GM23248 (cell line): ENCODE measurements around the gene GAP43. TPM values are rescaled to one million over a fixed set of nuclear protein-coding genes. Genes with fewer than 3 reads are reported as not detected.

Experiments used
- DNase-seq: peaks from one replicate; pipeline ENCODE4 v3.0.0-alpha.2; 2015
- H2AFZ ChIP-seq: fragments of 200-600 bp; sonication (generic); 2 replicates; pipeline ENCODE4 v1.6.1; 2016; ENCODE audit warnings: antibody characterized with exemption
- H3F3A ChIP-seq: fragments of 200-600 bp; sonication (generic); 2 replicates; pipeline ENCODE4 v1.6.1; 2016; ENCODE audit warnings: mild to moderate bottlenecking, antibody characterized with exemption, mixed run types; ENCODE audit not compliant: insufficient read depth
- H3K27ac ChIP-seq: fragments of 200-600 bp; sonication (generic); 2 replicates; pipeline ENCODE4 v1.5.1; 2016; ENCODE audit warnings: mild to moderate bottlenecking
- H3K27me3 ChIP-seq: fragments of 200-600 bp; sonication (generic); replicated peaks from 2 replicates; pipeline ENCODE4 v1.6.1; 2016; ENCODE audit warnings: mild to moderate bottlenecking; ENCODE audit not compliant: insufficient read depth
- H3K36me3 ChIP-seq: fragments of 200-600 bp; sonication (generic); 2 replicates; pipeline ENCODE4 v1.6.1; 2016; ENCODE audit warnings: low read depth, mild to moderate bottlenecking
- H3K4me1 ChIP-seq: fragments of 200-600 bp; sonication (generic); 2 replicates; pipeline ENCODE4 v1.6.1; 2016; ENCODE audit warnings: mild to moderate bottlenecking; ENCODE audit not compliant: insufficient read depth
- H3K4me2 ChIP-seq: fragments of 200-600 bp; sonication (generic); one replicate; pipeline ENCODE4 v1.6.1; 2016; ENCODE audit warnings: mild to moderate bottlenecking; ENCODE audit not compliant: unreplicated experiment
- H3K4me3 ChIP-seq: fragments of 200-600 bp; sonication (generic); 2 replicates; pipeline ENCODE4 v1.5.1; 2016; ENCODE audit warnings: mild to moderate bottlenecking
- H3K79me2 ChIP-seq: fragments of 200-600 bp; sonication (generic); 2 replicates; pipeline ENCODE4 v1.6.1; 2016; ENCODE audit warnings: mild to moderate bottlenecking; ENCODE audit not compliant: insufficient read depth
- H3K9ac ChIP-seq: fragments of 200-600 bp; sonication (generic); 2 replicates; pipeline ENCODE4 v1.6.1; 2016; ENCODE audit warnings: mild to moderate bottlenecking
- H3K9me2 ChIP-seq: fragments of 200-600 bp; sonication (generic); 2 replicates; pipeline ENCODE4 v1.6.1; 2016; ENCODE audit warnings: mixed run types, mild to moderate bottlenecking, moderate library complexity; ENCODE audit not compliant: insufficient read depth
- H3K9me3 ChIP-seq: fragments of 200-600 bp; sonication (generic); one replicate; pipeline ENCODE4 v1.6.1; 2017; ENCODE audit warnings: low read depth
- H4K20me1 ChIP-seq: fragments of 200-600 bp; sonication (generic); 2 replicates; pipeline ENCODE4 v1.6.0; 2016; ENCODE audit not compliant: insufficient read depth
- EZH2 ChIP-seq: fragments of 200-600 bp; sonication (generic); IDR thresholded peaks from 2 replicates; pipeline ENCODE4 v1.6.1; 2018; ENCODE audit warnings: antibody characterized with exemption, mild to moderate bottlenecking; ENCODE audit not compliant: insufficient read depth, poor library complexity, severe bottlenecking
- EZH2phosphoT487 ChIP-seq: fragments of 200-600 bp; sonication (generic); IDR thresholded peaks from 2 replicates; pipeline ENCODE4 v1.6.1; 2018; ENCODE audit warnings: antibody characterized with exemption, moderate library complexity, mild to moderate bottlenecking, low read depth; ENCODE audit not compliant: insufficient read depth
- WGBS, 2 experiments: methylation state at CpG; one replicate each; pipeline ENCODE4 v1.1.6; 2015 to 2017; ENCODE audit warnings: low lambda C conversion rate in 2 of 2, low coverage in 1 of 2; ENCODE audit errors: missing lambda C conversion rate in 2 of 2; 5-methylcytosine and 5-hydroxymethylcytosine counted together
- in situ Hi-C: fragments of 300-500 bp; cut with MboI; formaldehyde crosslinking; loops from 2 replicates; pipeline ENCODE4 v1.15.0; 2020
- polyA plus RNA-seq: library from polyadenylated mRNA; unstranded; fragments of >200 nt; fragmentation: Nextera tagmentation; extraction: Ambion mirVana; gene quantifications from 2 replicates; pipeline ENCODE4 v1.2.1, GENCODE V29; 2016
- total RNA-seq: library from RNA; depleted of rRNA; stranded (reverse); fragments of >200 nt; shearing (Covaris generic); gene quantifications from 2 replicates; pipeline ENCODE4 v1.2.3, GENCODE V29; 2014

The GAP43 gene
- total and polyA plus RNA-seq, 2 experiments from 2014 or later = 0.54 to 1.8 TPM

DNA sequence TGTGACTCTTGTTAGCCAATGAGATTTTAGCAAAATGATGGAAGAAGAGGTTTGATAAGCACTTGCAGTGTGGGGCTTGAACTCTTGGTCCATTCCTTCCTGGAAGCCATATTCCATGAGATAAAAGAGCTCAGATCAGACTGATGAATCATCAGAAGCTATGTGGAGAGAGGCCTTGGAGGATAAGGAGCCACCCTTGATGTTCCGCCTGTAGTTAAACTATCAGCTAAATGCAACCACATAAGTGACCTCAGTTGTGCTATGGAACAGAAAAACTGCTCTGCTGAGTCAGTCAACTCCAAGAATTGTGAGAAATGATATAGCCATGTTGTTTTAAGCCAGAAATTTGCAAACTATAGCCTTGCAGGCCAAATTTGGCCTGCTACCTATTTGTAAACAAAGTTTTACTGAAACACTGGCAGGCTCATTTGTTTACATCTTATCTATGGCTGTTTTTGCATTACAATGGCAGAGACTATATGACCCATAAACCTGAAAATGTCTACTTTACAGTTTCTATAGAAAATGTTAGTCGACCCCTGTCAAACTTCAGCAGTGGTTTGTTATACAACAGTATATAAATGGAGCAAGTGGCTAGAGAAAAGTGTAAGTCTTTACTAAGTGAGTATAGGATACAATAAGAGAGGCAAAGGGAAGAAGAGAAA is 27.6 kb upstream of the GAP43 start:
- H3K4me1 ChIP-seq = no peaks in the 10 kb centered on the region
- H3K4me2 ChIP-seq = no peak overlapping the region
- no peaks in the 10 kb centered on the region for H3K27me3 ChIP-seq
- no peaks in the 10 kb centered on the region for H3K9me2 ChIP-seq
- no peak overlapping the region for H3K27ac ChIP-seq
- 86 to 92% methylated on average over 2 of the region's 2 CpGs for WGBS, 2 experiments
- no peaks in the 10 kb centered on the region for H3K36me3 ChIP-seq
- TF ChIP-seq EZH2 (no peak), EZH2phosphoT487 (no peak)
- no peaks in the 10 kb centered on the region for H3F3A ChIP-seq
- H3K9me3 ChIP-seq = no peaks in the 10 kb centered on the region
- DNase-seq = no peak
- H3K9ac ChIP-seq = no peak overlapping the region
- no peak overlapping the region for H2AFZ ChIP-seq
- no peak overlapping the region for H3K4me3 ChIP-seq
- in situ Hi-C loops = no loop called here
- H4K20me1 ChIP-seq = no peaks in the 10 kb centered on the region
- no peaks in the 10 kb centered on the region for H3K79me2 ChIP-seq

DNA sequence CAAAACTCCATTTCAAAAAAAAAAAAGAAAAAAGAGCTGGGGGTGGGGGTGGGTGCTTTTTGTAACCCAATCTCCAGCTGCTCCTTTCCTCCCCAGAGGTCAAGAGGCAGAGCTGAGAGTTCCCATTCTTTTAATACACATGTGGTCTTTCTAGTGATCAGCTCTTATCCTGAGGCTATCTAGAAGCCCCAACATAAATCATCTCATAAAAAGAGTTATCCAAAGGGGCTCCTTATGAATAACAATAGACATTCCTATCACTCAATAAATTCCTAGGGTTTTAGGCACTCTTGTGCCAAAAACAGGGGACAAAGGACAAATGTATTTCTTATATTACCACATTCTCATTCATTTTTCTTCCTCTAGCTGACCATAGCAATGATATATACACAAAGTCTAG is 25.1 kb upstream of the GAP43 start:
- no peaks in the 10 kb centered on the region for H3K36me3 ChIP-seq
- no peaks in the 10 kb centered on the region for H3F3A ChIP-seq
- H3K9me2 ChIP-seq = no peaks in the 10 kb centered on the region
- TF ChIP-seq EZH2 = no peak
- no peak for TF ChIP-seq EZH2phosphoT487
- in situ Hi-C loops = no loop called here
- no peak overlapping the region for H3K9ac ChIP-seq
- H3K4me3 ChIP-seq = no peak overlapping the region
- no peaks in the 10 kb centered on the region for H3K79me2 ChIP-seq
- no peak for DNase-seq
- H3K27me3 ChIP-seq = no peaks in the 10 kb centered on the region
- no peaks in the 10 kb centered on the region for H3K4me1 ChIP-seq
- no peak overlapping the region for H2AFZ ChIP-seq
- no peaks in the 10 kb centered on the region for H3K9me3 ChIP-seq
- no peaks in the 10 kb centered on the region for H4K20me1 ChIP-seq
- no peak overlapping the region for H3K27ac ChIP-seq
- H3K4me2 ChIP-seq = no peak overlapping the region

DNA sequence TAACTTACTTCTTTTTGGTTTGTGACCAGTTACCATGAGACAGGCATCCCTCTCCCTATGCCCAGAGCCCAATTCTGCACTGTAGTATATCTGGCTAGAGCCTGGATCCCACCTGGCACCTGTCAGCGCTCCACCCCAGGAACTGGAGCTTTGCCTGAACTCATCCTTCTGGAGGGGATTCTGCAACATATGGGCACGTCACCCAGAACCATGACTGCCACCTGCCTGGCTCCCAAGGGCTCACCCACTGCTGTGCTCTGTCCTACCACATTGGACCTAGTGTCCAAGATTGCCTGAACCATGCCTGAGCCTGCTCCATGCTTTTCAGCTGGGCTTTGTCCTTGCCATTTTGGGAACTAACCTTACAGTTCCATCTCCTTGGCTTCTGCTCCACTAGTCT is 21.1 kb upstream of the GAP43 start:
- no peaks in the 10 kb centered on the region for H3K27me3 ChIP-seq
- TF ChIP-seq EZH2phosphoT487 (no peak), EZH2 (no peak)
- no peak for DNase-seq
- H3K9me2 ChIP-seq = no peaks in the 10 kb centered on the region
- H3K4me2 ChIP-seq = no peak overlapping the region
- no peaks in the 10 kb centered on the region for H3K4me1 ChIP-seq
- no peaks in the 10 kb centered on the region for H3K9me3 ChIP-seq
- H3K36me3 ChIP-seq = no peaks in the 10 kb centered on the region
- H3K9ac ChIP-seq = no peak overlapping the region
- H2AFZ ChIP-seq = no peak overlapping the region
- no peak overlapping the region for H3K27ac ChIP-seq
- in situ Hi-C loops = no loop called here
- H4K20me1 ChIP-seq = no peaks in the 10 kb centered on the region
- H3F3A ChIP-seq = no peaks in the 10 kb centered on the region
- 71 to 82% methylated on average over 2 of the region's 2 CpGs for WGBS, 2 experiments
- H3K79me2 ChIP-seq = no peaks in the 10 kb centered on the region
- no peak overlapping the region for H3K4me3 ChIP-seq

DNA sequence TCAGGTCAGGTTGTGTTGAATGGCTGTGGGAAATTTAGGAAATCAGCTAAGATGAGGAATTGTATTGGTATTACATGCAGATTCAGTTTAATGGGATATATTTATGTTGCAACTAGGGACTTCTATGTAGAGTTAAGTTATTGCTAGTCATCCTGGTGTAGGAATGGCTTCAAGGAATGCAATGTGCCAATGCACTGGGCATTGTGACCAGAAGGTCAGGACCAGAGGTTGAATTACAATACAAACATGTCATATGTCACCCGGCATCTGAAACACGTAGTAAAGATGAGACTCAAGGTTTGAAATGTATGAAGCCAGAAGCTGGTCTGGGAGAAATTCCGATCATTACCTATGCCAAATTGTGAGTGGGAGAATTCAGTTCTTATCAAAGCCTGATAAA is 11.7 kb upstream of the GAP43 start:
- Histone ChIP-seq H3K79me2 (no peaks in the 10 kb centered on the region), H3K9me3 (no peaks in the 10 kb centered on the region), H2AFZ (no peak overlapping the region), H3K9ac (no peak overlapping the region), H3K27ac (no peak overlapping the region), H3K36me3 (no peaks in the 10 kb centered on the region), H3F3A (no peaks in the 10 kb centered on the region), H3K9me2 (no peaks in the 10 kb centered on the region), H3K27me3 (no peaks in the 10 kb centered on the region), H4K20me1 (no peaks in the 10 kb centered on the region), H3K4me3 (no peak overlapping the region), H3K4me2 (no peak overlapping the region), H3K4me1 (no peaks in the 10 kb centered on the region)
- WGBS, 2 experiments = 91 to 93% methylated on average over 3 of the region's 3 CpGs
- TF ChIP-seq EZH2phosphoT487 = no peak
- no peak for TF ChIP-seq EZH2
- no peak for DNase-seq
- in situ Hi-C loops = no loop called here
